ENCODE measurements around the gene PPP1R1B. TPM values are rescaled to one million over a fixed set of nuclear protein-coding genes. Genes with fewer than 3 reads are reported as not detected.

PPP1R1B gene
- total and polyA plus RNA-seq, 2 donors from 2014 or later: 22.9 to 31.1 TPM

- FAIRE-seq (no peak), DNase-seq (no peak)
- intact Hi-C loops (cut with DNase I): no loop called here
- Histone ChIP-seq H3K4me3 (ENCODE audit: low read length in 3 of 3) (no peak overlapping the region), H3K9ac (ENCODE audit: low read length in 3 of 3) (no peak overlapping the region), H3K36me3 (ENCODE audit: control insufficient read depth in 2 of 3, insufficient read depth in 3 of 3, low read length in 3 of 3) (no peaks in the 10 kb centered on the region), H3K4me1 (ENCODE audit: control insufficient read depth in 2 of 3, insufficient read depth in 2 of 3, low read depth in 1 of 3, low read length in 3 of 3) (peaks cover 0 to 11% (median 0%) of the 10 kb centered on the region in 3 donors), H3K27ac (ENCODE audit: low read depth in 2 of 2, low read length in 2 of 2) (no peak overlapping the region), H3K27me3 (ENCODE audit: control insufficient read depth, insufficient read depth, low read length) (peaks cover 31% of the 10 kb centered on the region), H3K9me3 (ENCODE audit: control insufficient read depth in 2 of 3, insufficient read depth in 1 of 3, low read length in 3 of 3) (no peaks in the 10 kb centered on the region)
- TF ChIP-seq, protein P1, sequence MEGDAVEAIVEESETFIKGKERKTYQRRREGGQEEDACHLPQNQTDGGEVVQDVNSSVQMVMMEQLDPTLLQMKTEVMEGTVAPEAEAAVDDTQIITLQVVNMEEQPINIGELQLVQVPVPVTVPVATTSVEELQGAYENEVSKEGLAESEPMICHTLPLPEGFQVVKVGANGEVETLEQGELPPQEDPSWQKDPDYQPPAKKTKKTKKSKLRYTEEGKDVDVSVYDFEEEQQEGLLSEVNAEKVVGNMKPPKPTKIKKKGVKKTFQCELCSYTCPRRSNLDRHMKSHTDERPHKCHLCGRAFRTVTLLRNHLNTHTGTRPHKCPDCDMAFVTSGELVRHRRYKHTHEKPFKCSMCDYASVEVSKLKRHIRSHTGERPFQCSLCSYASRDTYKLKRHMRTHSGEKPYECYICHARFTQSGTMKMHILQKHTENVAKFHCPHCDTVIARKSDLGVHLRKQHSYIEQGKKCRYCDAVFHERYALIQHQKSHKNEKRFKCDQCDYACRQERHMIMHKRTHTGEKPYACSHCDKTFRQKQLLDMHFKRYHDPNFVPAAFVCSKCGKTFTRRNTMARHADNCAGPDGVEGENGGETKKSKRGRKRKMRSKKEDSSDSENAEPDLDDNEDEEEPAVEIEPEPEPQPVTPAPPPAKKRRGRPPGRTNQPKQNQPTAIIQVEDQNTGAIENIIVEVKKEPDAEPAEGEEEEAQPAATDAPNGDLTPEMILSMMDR (IDR thresholded peaks at IDR 0.05; ENCODE audit: borderline replicate concordance, extremely low read depth, insufficient read depth): no peak
Measured at GRCh38 chr17:39609416-39610025, 17.2 kb upstream of the PPP1R1B start.

DNA sequence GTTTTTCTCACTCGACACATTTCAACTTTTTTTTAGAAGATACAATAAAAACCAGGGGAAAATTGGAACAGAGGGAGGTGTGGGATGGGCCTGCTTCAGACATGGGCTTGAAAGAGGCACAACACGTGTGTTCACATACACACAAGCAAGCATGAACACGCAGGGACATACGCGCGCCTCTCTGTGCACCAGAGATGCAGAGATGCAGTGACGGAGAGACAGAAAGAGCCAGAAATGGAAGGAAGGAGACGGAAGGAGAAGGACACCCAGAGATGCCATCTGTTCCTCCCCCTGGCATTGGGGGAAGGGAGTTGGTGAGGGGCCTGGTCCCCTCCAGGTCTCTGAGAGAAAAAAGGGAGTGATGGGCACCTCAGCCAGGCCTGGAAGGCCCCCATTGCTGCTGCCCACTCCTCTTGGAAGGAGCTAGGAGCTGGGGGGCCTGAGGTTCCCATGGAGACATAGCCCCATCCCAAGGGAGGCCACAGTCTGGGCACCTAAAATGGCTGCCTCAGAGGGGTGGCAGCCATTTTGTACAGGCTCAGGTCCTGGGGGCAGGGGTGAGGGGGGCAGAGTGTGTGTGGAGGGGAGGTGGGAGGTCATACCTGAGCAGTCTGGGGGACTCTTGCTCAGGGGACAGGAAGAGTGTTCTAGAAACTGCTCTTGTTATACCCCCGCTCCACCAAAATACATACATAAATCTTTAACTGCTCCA is 15.2 kb upstream of the PPP1R1B start:
- DNase-seq (no peak), FAIRE-seq (no peak)
- H3K27me3 ChIP-seq (ENCODE audit: control insufficient read depth, insufficient read depth, low read length): peaks cover 22% of the 10 kb centered on the region
- H3K9ac ChIP-seq (ENCODE audit: low read length in 3 of 3): no peak overlapping the region
- TF ChIP-seq, protein P1 (IDR thresholded peaks at IDR 0.05; ENCODE audit: borderline replicate concordance, extremely low read depth, insufficient read depth): no peak
- H3K4me3 ChIP-seq (ENCODE audit: low read length in 3 of 3): no peak overlapping the region
- H3K27ac ChIP-seq (ENCODE audit: low read depth in 2 of 2, low read length in 2 of 2): no peak overlapping the region
- H3K9me3 ChIP-seq (ENCODE audit: control insufficient read depth in 2 of 3, insufficient read depth in 1 of 3, low read length in 3 of 3): no peaks in the 10 kb centered on the region
- H3K4me1 ChIP-seq (ENCODE audit: control insufficient read depth in 2 of 3, insufficient read depth in 2 of 3, low read depth in 1 of 3, low read length in 3 of 3): no peaks in the 10 kb centered on the region
- intact Hi-C loops (cut with DNase I): no loop called here
- H3K36me3 ChIP-seq (ENCODE audit: control insufficient read depth in 2 of 3, insufficient read depth in 3 of 3, low read length in 3 of 3): no peaks in the 10 kb centered on the region

GRCh38 chr17:39612291-39612894 is 14.4 kb upstream of the PPP1R1B start:
- intact Hi-C loops (cut with DNase I): no loop called here
- Histone ChIP-seq H3K4me3 (ENCODE audit: low read length in 3 of 3) (no peak overlapping the region), H3K4me1 (ENCODE audit: control insufficient read depth in 2 of 3, insufficient read depth in 2 of 3, low read depth in 1 of 3, low read length in 3 of 3) (no peaks in the 10 kb centered on the region), H3K9ac (ENCODE audit: low read length in 3 of 3) (no peak overlapping the region), H3K36me3 (ENCODE audit: control insufficient read depth in 2 of 3, insufficient read depth in 3 of 3, low read length in 3 of 3) (no peaks in the 10 kb centered on the region), H3K9me3 (ENCODE audit: control insufficient read depth in 2 of 3, insufficient read depth in 1 of 3, low read length in 3 of 3) (no peaks in the 10 kb centered on the region), H3K27me3 (ENCODE audit: control insufficient read depth, insufficient read depth, low read length) (peaks cover 22% of the 10 kb centered on the region), H3K27ac (ENCODE audit: low read depth in 2 of 2, low read length in 2 of 2) (no peak overlapping the region)
- peak in 1 of 5 donors; percentile 37 for DNase-seq
- no peak for FAIRE-seq
- TF ChIP-seq, protein P1 (IDR thresholded peaks at IDR 0.05; ENCODE audit: borderline replicate concordance, extremely low read depth, insufficient read depth): no peak
